Natural killer cell (primary cell): ENCODE results near the gene STUM. TPM values are rescaled to one million over a fixed set of nuclear protein-coding genes. Genes with fewer than 3 reads are reported as not detected.
"Not testable (repeated sequence)": the region's sequence is repeated elsewhere in the genome, so short reads cannot be mapped to it uniquely, and the experiment has no call there.

Source experiments
- ATAC-seq, 3 donors: fragments of 150-1000 bp in 2 of 3; fragments of 200-7000 bp in 1 of 3; cut with Tn5 transposase; 1 replicate in 1 of 3; 2 replicates in 2 of 3; pipeline ENCODE4 v1.10.0; 2021; ENCODE audit warnings: mild to moderate bottlenecking in 2 of 3, moderate library complexity in 2 of 3
- DNase-seq, 2 donors: peaks; one replicate each; pipeline versions ENCODE4 v3.0.0 to v3.0.0-alpha.2; 2013 to 2021; ENCODE audit warnings: mixed read lengths in 1 of 2
- H3K27ac ChIP-seq: one replicate; pipeline ENCODE4 v1.5.1; 2013; ENCODE audit warnings: mild to moderate bottlenecking, low read length
- H3K27me3 ChIP-seq: one replicate; pipeline ENCODE4 v1.6.1; 2013; ENCODE audit warnings: low read length; ENCODE audit not compliant: control insufficient read depth, insufficient read depth
- H3K36me3 ChIP-seq: one replicate; pipeline ENCODE4 v1.6.1; 2013; ENCODE audit warnings: low read length; ENCODE audit not compliant: control insufficient read depth, insufficient read depth
- H3K4me1 ChIP-seq: one replicate; pipeline ENCODE4 v1.6.1; 2013; ENCODE audit warnings: low read length; ENCODE audit not compliant: control insufficient read depth, insufficient read depth
- H3K4me3 ChIP-seq: one replicate; pipeline ENCODE4 v1.5.1; 2013; ENCODE audit warnings: low read length
- H3K9me3 ChIP-seq: one replicate; pipeline ENCODE4 v1.6.1; 2013; ENCODE audit warnings: low read length; ENCODE audit not compliant: control insufficient read depth, insufficient read depth
- H3K27ac Mint-ChIP-seq, 2 donors: one replicate each; pipeline ENCODE4 v1.8.0; 2022; ENCODE audit warnings: mild to moderate bottlenecking in 2 of 2, mixed read lengths in 2 of 2, moderate library complexity in 1 of 2
- H3K27me3 Mint-ChIP-seq, 2 donors: one replicate each; pipeline ENCODE4 v1.8.0; 2022; ENCODE audit warnings: low read depth in 2 of 2, mixed read lengths in 2 of 2
- H3K36me3 Mint-ChIP-seq: one replicate; pipeline ENCODE4 v1.8.0; 2022; ENCODE audit warnings: mixed read lengths
- H3K4me1 Mint-ChIP-seq, 2 donors: one replicate each; pipeline ENCODE4 v1.8.0; 2022; ENCODE audit warnings: mixed read lengths in 2 of 2
- H3K4me3 Mint-ChIP-seq: one replicate; pipeline ENCODE4 v1.8.0; 2022; ENCODE audit warnings: mild to moderate bottlenecking, moderate library complexity, mixed read lengths
- H3K9me3 Mint-ChIP-seq, 2 donors: one replicate each; pipeline ENCODE4 v1.8.0; 2022; ENCODE audit warnings: mixed read lengths in 2 of 2
- CTCF ChIP-seq: fragments of 200-600 bp; IDR thresholded peaks from one replicate; pipeline ENCODE4 v1.8.0; 2022; ENCODE audit warnings: antibody characterized with exemption
- WGBS: methylation state at CpG from one replicate; pipeline ENCODE4 v1.1.7; 2013; ENCODE audit warnings: missing lambda C conversion rate; ENCODE audit not compliant: insufficient coverage; 5-methylcytosine and 5-hydroxymethylcytosine counted together
- intact Hi-C: fragments of 100-400 bp; cut with micrococcal nuclease; formaldehyde crosslinking; loops from one replicate; pipeline ENCODE4 v1.14.2; 2022
- total RNA-seq, 4 donors: library from RNA; stranded (reverse); fragments of 120-200 nt in 1 of 4; gene quantifications; one replicate each; pipeline versions ENCODE4 v1.2.3 to v1.2.4, GENCODE V29; 2013 to 2022

Gene STUM
- total RNA-seq, 3 donors from 2014 or later (not counting 1 experiment from before 2014, with no cell fraction given) = not detected

GRCh38 chr1:226609836-226610455 is 61.4 kb downstream of the STUM start:
- Mint-ChIP-seq H3K27ac (no peak overlapping the region), H3K9me3 (no peaks in the 10 kb centered on the region), H3K4me3 (no peak overlapping the region), H3K36me3 (no peaks in the 10 kb centered on the region), H3K27me3 (peaks cover 0 to 6% of the 10 kb centered on the region in 2 donors), H3K4me1 (no peaks in the 10 kb centered on the region)
- DNase-seq = no peak
- ATAC-seq = no peak
- Histone ChIP-seq H3K4me3 (no peak overlapping the region), H3K36me3 (no peaks in the 10 kb centered on the region), H3K27me3 (no peaks in the 10 kb centered on the region), H3K9me3 (no peaks in the 10 kb centered on the region), H3K27ac (no peak overlapping the region), H3K4me1 (peaks cover 2% of the 10 kb centered on the region)
- intact Hi-C loops = loop anchor here (2.0 kb wide), 1 partner anchor 63 kb away; no protein-coding TSS in a partner anchor
- TF ChIP-seq CTCF = no peak
- WGBS = 90% methylated on average over 11 of the region's 11 CpGs

GRCh38 chr1:226610671-226611070 is 62.1 kb downstream of the STUM start:
- Mint-ChIP-seq H3K36me3 (no peaks in the 10 kb centered on the region), H3K9me3 (no peaks in the 10 kb centered on the region), H3K4me3 (no peak overlapping the region), H3K27ac (no peak overlapping the region), H3K4me1 (no peaks in the 10 kb centered on the region), H3K27me3 (peaks cover 0 to 6% of the 10 kb centered on the region in 2 donors)
- ATAC-seq = no peak
- Histone ChIP-seq H3K4me3 (no peak overlapping the region), H3K27ac (no peak overlapping the region), H3K9me3 (no peaks in the 10 kb centered on the region), H3K4me1 (peaks cover 2% of the 10 kb centered on the region), H3K36me3 (no peaks in the 10 kb centered on the region), H3K27me3 (no peaks in the 10 kb centered on the region)
- intact Hi-C loops = no loop called here
- 83% methylated on average over 7 of the region's 7 CpGs for WGBS
- DNase-seq = no peak
- TF ChIP-seq CTCF = no peak

- intact Hi-C loops = no loop called here
- ATAC-seq (no peak), DNase-seq (no peak)
- Histone ChIP-seq H3K27ac (no peak overlapping the region), H3K4me3 (no peak overlapping the region), H3K4me1 (peaks cover 2% of the 10 kb centered on the region), H3K27me3 (no peaks in the 10 kb centered on the region), H3K36me3 (no peaks in the 10 kb centered on the region), H3K9me3 (no peaks in the 10 kb centered on the region)
- TF ChIP-seq CTCF = no peak
- Mint-ChIP-seq H3K4me1 (no peaks in the 10 kb centered on the region), H3K27me3 (peaks cover 0 to 6% of the 10 kb centered on the region in 2 donors), H3K36me3 (no peaks in the 10 kb centered on the region), H3K4me3 (no peak overlapping the region), H3K27ac (no peak overlapping the region), H3K9me3 (no peaks in the 10 kb centered on the region)
- WGBS = 69% methylated on average over 8 of the region's 8 CpGs
Observed at GRCh38 chr1:226611301-226611700, 62.7 kb downstream of the STUM start.

- H3K27ac ChIP-seq, H3K4me3 Mint-ChIP-seq, ATAC-seq, H3K27ac Mint-ChIP-seq, H3K9me3 ChIP-seq, H3K36me3 Mint-ChIP-seq, H3K27me3 ChIP-seq, H3K27me3 Mint-ChIP-seq, H3K4me1 ChIP-seq, H3K4me1 Mint-ChIP-seq, H3K4me3 ChIP-seq, H3K9me3 Mint-ChIP-seq, intact Hi-C loops, H3K36me3 ChIP-seq, DNase-seq: not testable (repeated sequence)
- WGBS = 77% methylated on average over 6 of the region's 6 CpGs
Observed at GRCh38 chr1:226611980-226612379, 63.4 kb downstream of the STUM start.
